Psoas muscle (tissue), 8 donors: Measurements from ENCODE around the gene ALDH18A1. TPM values are rescaled to one million over a fixed set of nuclear protein-coding genes. Genes with fewer than 3 reads are reported as not detected.
"Not testable (repeated sequence)": the region's sequence is repeated elsewhere in the genome, so short reads cannot be mapped to it uniquely, and the experiment has no call there.

Experiments used
- ATAC-seq, 4 donors: fragments of 200-7000 bp; cut with Tn5 transposase; one replicate each; pipeline ENCODE4 v1.9.1; 2020; ENCODE audit warnings: moderate library complexity in 3 of 4, mild to moderate bottlenecking in 2 of 4
- DNase-seq, 2 donors: peaks; one replicate each; pipeline ENCODE4 v3.0.0-alpha.2; 2020
- H3K27ac ChIP-seq: fragments of 200-600 bp; one replicate; pipeline ENCODE4 v1.8.0; 2022
- H3K27me3 ChIP-seq, 3 donors: fragments of 200-600 bp in 1 of 3; one replicate each; pipeline versions ENCODE4 v1.6.1 to v1.8.0; 2013 to 2022; ENCODE audit warnings: low read length in 2 of 3, mild to moderate bottlenecking in 2 of 3, moderate library complexity in 1 of 3; ENCODE audit not compliant: insufficient read depth in 3 of 3
- H3K36me3 ChIP-seq, 2 donors: fragments of 200-600 bp in 1 of 2; one replicate each; pipeline versions ENCODE4 v1.6.1 to v1.8.0; 2013 to 2022; ENCODE audit warnings: low read depth in 1 of 2, mild to moderate bottlenecking in 1 of 2, moderate library complexity in 1 of 2; ENCODE audit not compliant: insufficient read depth in 1 of 2
- H3K4me1 ChIP-seq: fragments of 200-600 bp; one replicate; pipeline ENCODE4 v1.8.0; 2022
- H3K4me3 ChIP-seq: fragments of 200-600 bp; one replicate; pipeline ENCODE4 v1.8.0; 2022; ENCODE audit warnings: mild to moderate bottlenecking
- H3K9me3 ChIP-seq: fragments of 200-600 bp; one replicate; pipeline ENCODE4 v1.8.0; 2022
- WGBS, 3 donors: extraction: QIAGEN DNeasy Blood & Tissue Kit; methylation state at CpG; one replicate each; pipeline versions ENCODE4 v1.1.6 to v1.1.7; 2013; 5-methylcytosine and 5-hydroxymethylcytosine counted together
- intact Hi-C, 2 donors: fragments of 100-400 bp; cut with DNase I; formaldehyde crosslinking; loops; one replicate each; pipeline versions ENCODE4 v1.11.0 to v1.14.2; 2022
- polyA plus RNA-seq, 3 donors: library from polyadenylated mRNA; stranded (reverse); fragments of 200-250 nt; gene quantifications; one replicate each; pipeline ENCODE4 v1.2.3, GENCODE V29; 2013
- total RNA-seq, 4 donors: library from RNA; stranded (reverse); fragmentation: NEBNext Ultra II Directional in 2 of 4; extraction: Animal tissue kit (Norgen Biotek cat#: 25700) in 2 of 4; gene quantifications; one replicate each; pipeline versions ENCODE4 v1.2.1 to v1.2.4, GENCODE V29; 2021 to 2023
- TF ChIP-seq, protein P1 (sequence below): fragments of 200-600 bp; IDR thresholded peaks from one replicate; pipeline ENCODE4 v1.8.0; 2022; ENCODE audit warnings: antibody characterized with exemption
- donor health status: healthy with polysubstance abuse.
- donor health status: DM: no; HTN: no; CAD: no; lungs with moderate emphysema.
- donor health status: Bipolar disorder and iron deficiency.
- donor health status: healthy.
- donor health status: DM: yes; HTN: yes; CAD: no.
- donor health status: DM: no; HTN: no; CAD: no.
- donor health status: DM: no; HTN: no; CAD: no.
- donor health status: DM: yes; HTN: yes; CAD: no.

ALDH18A1 gene
- total and polyA plus RNA-seq, 7 donors: 2.4 to 18.1 (median 5.7) TPM

DNA sequence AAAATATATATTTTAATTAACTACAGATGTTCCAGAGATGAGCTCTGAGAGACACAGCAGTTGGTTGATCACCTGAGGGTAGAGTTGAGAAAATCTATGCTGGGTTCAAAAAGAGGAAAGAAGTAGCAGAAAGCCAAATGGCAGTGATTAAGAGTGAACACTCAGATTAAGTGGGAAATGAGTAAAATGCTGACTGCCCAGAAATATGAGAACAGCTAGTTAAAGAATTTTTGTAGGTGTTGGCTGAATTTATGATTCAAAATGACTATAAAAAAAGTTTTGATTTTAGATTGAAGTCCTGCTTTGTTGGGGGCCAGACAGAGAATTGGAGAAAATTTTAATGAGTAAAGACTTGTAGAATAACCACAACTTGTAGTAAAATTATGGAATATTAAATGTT, 27.5 kb upstream of the ALDH18A1 start:
- Histone ChIP-seq H3K36me3 (peaks cover 18 to 96% of the 10 kb centered on the region in 2 donors), H3K27ac (no peak overlapping the region), H3K9me3 (no peaks in the 10 kb centered on the region), H3K4me3 (no peak overlapping the region), H3K27me3 (no peaks in the 10 kb centered on the region), H3K4me1 (no peaks in the 10 kb centered on the region)
- DNase-seq: no peak
- TF ChIP-seq, protein P1, sequence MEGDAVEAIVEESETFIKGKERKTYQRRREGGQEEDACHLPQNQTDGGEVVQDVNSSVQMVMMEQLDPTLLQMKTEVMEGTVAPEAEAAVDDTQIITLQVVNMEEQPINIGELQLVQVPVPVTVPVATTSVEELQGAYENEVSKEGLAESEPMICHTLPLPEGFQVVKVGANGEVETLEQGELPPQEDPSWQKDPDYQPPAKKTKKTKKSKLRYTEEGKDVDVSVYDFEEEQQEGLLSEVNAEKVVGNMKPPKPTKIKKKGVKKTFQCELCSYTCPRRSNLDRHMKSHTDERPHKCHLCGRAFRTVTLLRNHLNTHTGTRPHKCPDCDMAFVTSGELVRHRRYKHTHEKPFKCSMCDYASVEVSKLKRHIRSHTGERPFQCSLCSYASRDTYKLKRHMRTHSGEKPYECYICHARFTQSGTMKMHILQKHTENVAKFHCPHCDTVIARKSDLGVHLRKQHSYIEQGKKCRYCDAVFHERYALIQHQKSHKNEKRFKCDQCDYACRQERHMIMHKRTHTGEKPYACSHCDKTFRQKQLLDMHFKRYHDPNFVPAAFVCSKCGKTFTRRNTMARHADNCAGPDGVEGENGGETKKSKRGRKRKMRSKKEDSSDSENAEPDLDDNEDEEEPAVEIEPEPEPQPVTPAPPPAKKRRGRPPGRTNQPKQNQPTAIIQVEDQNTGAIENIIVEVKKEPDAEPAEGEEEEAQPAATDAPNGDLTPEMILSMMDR: no peak
- intact Hi-C loops: no loop called here
- no peak for ATAC-seq

DNA sequence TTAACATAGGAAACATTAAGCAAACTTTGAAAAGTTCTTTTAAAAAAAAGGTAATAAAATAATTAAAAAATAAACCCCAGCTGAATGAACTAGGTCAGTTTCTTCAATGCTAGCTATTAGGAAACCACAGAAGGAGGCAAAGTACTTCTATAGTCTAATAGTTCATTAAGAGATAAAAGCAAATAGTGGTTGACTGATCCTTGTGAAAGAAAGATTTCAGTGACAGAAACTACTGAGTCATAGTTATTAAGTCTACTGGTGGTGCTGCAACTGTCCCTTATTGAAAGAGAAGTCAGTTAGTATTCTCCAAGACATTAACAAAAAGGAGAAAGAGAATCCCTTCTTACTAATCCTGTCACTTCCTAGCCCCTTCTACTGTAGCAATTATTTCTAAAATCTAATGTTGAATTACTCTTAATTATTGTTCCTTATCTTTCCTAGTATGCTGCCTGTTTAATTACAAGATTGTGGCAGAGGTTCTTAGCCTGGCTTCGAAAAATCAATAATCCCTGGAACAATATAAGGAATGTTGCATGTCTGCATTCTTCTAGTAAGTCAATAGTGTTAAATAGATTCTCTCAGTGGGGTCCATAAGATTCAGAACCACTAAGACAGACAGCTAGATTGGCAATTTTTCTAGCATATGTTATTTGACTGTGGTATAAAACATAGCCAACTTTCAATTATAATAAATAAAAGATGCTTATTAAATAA, 19.0 kb upstream of the ALDH18A1 start:
- DNase-seq (no peak), ATAC-seq (no peak)
- no peaks in the 10 kb centered on the region for H3K4me1 ChIP-seq
- no peak overlapping the region for H3K4me3 ChIP-seq
- H3K9me3 ChIP-seq: no peaks in the 10 kb centered on the region
- 75 to 78% (median 77%) methylated on average over 1 of the region's 1 CpG for WGBS, 3 donors
- peaks cover 5 to 80% of the 10 kb centered on the region in 2 donors for H3K36me3 ChIP-seq
- no peak overlapping the region for H3K27ac ChIP-seq
- no peaks in the 10 kb centered on the region for H3K27me3 ChIP-seq
- intact Hi-C loops: no loop called here
- TF ChIP-seq, protein P1: no peak

DNA sequence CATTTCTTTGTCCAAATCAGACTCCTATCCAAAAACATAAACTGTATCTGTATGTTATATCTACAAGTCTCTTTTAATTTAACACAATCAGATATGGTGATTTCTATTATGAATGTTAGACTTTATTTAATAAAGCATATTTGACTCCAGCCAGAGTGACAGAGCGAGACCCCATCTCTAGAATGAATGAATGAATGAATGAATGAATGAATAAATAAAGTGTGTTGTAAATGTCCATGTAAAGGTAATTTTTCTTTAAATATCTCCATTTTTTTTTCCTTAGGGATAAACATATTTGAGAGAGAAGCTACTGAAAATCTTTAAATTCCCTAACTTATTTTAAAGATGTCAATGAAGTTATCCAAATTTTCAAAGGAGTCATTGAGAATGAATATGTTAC, 18.1 kb upstream of the ALDH18A1 start:
- H3K4me3 ChIP-seq: no peak overlapping the region
- intact Hi-C loops: no loop called here
- DNase-seq: no peak
- no peak for ATAC-seq
- H3K4me1 ChIP-seq: no peaks in the 10 kb centered on the region
- H3K9me3 ChIP-seq: no peaks in the 10 kb centered on the region
- peaks cover 0 to 71% of the 10 kb centered on the region in 2 donors for H3K36me3 ChIP-seq
- TF ChIP-seq, protein P1: no peak
- WGBS, 3 donors: 98 to 100% (median 100%) methylated on average over 1 of the region's 1 CpG
- H3K27me3 ChIP-seq: no peaks in the 10 kb centered on the region
- no peak overlapping the region for H3K27ac ChIP-seq

DNA sequence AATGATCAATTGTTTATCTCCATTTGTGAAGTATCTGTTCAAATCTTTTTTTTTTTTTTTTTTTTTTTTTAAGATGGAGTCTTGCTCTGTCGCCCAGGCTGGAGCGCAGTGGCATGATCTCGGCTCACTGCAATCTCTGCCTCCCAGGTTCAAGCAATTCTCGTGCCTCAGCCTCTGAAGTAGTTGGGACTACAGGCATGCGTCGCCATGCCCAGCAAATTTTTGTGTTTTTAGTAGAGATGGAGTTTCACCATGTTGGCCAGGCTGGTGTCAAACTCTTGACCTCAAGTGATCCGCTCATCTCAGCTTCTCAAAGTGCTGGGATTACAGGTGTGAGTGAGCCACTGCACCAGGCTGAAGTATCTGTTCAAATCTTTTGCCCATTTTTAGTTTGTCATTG, 16.1 kb upstream of the ALDH18A1 start:
- H3K4me1 ChIP-seq, DNase-seq, H3K27ac ChIP-seq, H3K27me3 ChIP-seq, intact Hi-C loops, ATAC-seq, H3K4me3 ChIP-seq, H3K9me3 ChIP-seq: not testable (repeated sequence)
- WGBS, 3 donors: 96 to 99% (median 98%) methylated on average over 7 of the region's 7 CpGs
- H3K36me3 ChIP-seq: peaks cover 0 to 67% of the 10 kb centered on the region in 2 donors

DNA sequence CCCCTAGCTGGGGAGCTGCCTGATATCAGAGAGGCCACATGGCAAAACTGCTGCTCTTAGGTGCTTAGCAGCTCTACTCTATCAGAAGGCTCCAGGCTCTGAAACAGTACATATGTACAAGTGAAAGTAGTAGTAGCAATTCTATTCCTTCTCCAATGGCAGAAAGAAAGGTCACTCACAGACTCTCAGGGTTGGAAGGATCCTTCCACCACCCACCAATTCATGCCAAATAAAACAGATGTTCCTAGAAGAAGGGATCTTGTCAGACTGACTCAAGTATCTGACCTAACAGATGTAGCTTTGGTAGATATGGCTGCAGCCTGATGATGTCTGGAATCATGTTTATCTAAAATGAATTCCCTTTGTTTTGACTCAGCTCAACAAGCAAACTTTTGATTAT, 8.0 kb upstream of the ALDH18A1 start:
- H3K27me3 ChIP-seq: no peaks in the 10 kb centered on the region
- no peaks in the 10 kb centered on the region for H3K9me3 ChIP-seq
- no peak for ATAC-seq
- H3K36me3 ChIP-seq: peaks cover 0 to 34% of the 10 kb centered on the region in 2 donors
- DNase-seq: no peak
- intact Hi-C loops: no loop called here
- no peaks in the 10 kb centered on the region for H3K4me1 ChIP-seq
- H3K27ac ChIP-seq: no peak overlapping the region
- TF ChIP-seq, protein P1: no peak
- H3K4me3 ChIP-seq: no peak overlapping the region
